Activated CD8-positive, alpha-beta T cell treated with anti-CD3 and anti-CD28 coated beads for 36 hours (primary cell): ENCODE results near the gene SUSD1. TPM values are rescaled to one million over a fixed set of nuclear protein-coding genes. Genes with fewer than 3 reads are reported as not detected.

Experiments used
- ATAC-seq: fragments of 200-7000 bp; cut with Tn5 transposase; one replicate; pipeline ENCODE4 v1.10.0; 2021; ENCODE audit warnings: mild to moderate bottlenecking, moderate library complexity
- CTCF ChIA-PET: fragments of 350-600 bp; sonication (Branson Sonifier 250); formaldehyde crosslinking; loops from one replicate; lab custom pipeline; 2021; ENCODE audit warnings: antibody characterized with exemption; lab: Charles Lee
- POLR2A ChIA-PET: fragments of 350-600 bp; sonication (Branson Sonifier 250); formaldehyde crosslinking; loops from one replicate; lab custom pipeline; 2021; ENCODE audit warnings: antibody characterized with exemption; lab: Charles Lee
- DNase-seq: peaks from one replicate; pipeline ENCODE4 v3.0.0-alpha.2; 2020
- H3K27ac Mint-ChIP-seq: one replicate; pipeline ENCODE4 v1.8.0; 2021; ENCODE audit warnings: mild to moderate bottlenecking, mixed read lengths
- H3K27me3 Mint-ChIP-seq: one replicate; pipeline ENCODE4 v1.8.0; 2021; ENCODE audit warnings: mixed read lengths
- H3K36me3 Mint-ChIP-seq: one replicate; pipeline ENCODE4 v1.8.0; 2021; ENCODE audit warnings: low read depth, mixed read lengths
- H3K4me1 Mint-ChIP-seq: one replicate; pipeline ENCODE4 v1.8.0; 2021; ENCODE audit warnings: low read depth, mixed read lengths
- H3K4me3 Mint-ChIP-seq: one replicate; pipeline ENCODE4 v1.8.0; 2021; ENCODE audit warnings: mild to moderate bottlenecking, moderate library complexity, mixed read lengths
- H3K9me3 Mint-ChIP-seq: one replicate; pipeline ENCODE4 v1.8.0; 2021; ENCODE audit warnings: mixed read lengths
- CTCF ChIP-seq: fragments of 200-600 bp; IDR thresholded peaks from one replicate; pipeline ENCODE4 v1.8.0; 2022; ENCODE audit warnings: antibody characterized with exemption, mild to moderate bottlenecking
- intact Hi-C: fragments of 100-400 bp; cut with micrococcal nuclease; formaldehyde crosslinking; loops from one replicate; pipeline ENCODE4 v1.10.0; 2022
- total RNA-seq, 2 experiments: library from RNA; stranded (reverse); gene quantifications; one replicate each; pipeline ENCODE4 v1.2.3, GENCODE V29; 2021

Gene SUSD1
- total RNA-seq, 2 experiments from 2014 or later, result 3.0 to 3.6 TPM

- no peak for DNase-seq
- ChIA-PET CTCF (interaction anchor here (1.5 to 9.1 kb wide), 4 partner anchors 9 to 325 kb away, joined by 5 to 71 read pairs (median 20); no protein-coding TSS in a partner anchor), POLR2A (no interaction called here)
- intact Hi-C loops, result no loop called here
- no peak overlapping the region for H3K4me3 Mint-ChIP-seq
- H3K9me3 Mint-ChIP-seq, result no peaks in the 10 kb centered on the region
- H3K27me3 Mint-ChIP-seq, result no peaks in the 10 kb centered on the region
- peaks cover 2% of the 10 kb centered on the region for H3K36me3 Mint-ChIP-seq
- no peak for TF ChIP-seq CTCF
- ATAC-seq, result no peak
- H3K27ac Mint-ChIP-seq, result no peak overlapping the region
- H3K4me1 Mint-ChIP-seq, result peaks cover 5% of the 10 kb centered on the region
Observed at GRCh38 chr9:112084907-112085306, 90.2 kb downstream of the SUSD1 start.

- ATAC-seq, result no peak
- ChIA-PET CTCF (interaction anchor here (1.5 to 9.1 kb wide), 4 partner anchors 9 to 325 kb away, joined by 5 to 71 read pairs (median 20); no protein-coding TSS in a partner anchor), POLR2A (no interaction called here)
Observed at GRCh38 chr9:112084334-112084733, 90.8 kb downstream of the SUSD1 start.

GRCh38 chr9:112081918-112082729 is 93.0 kb downstream of the SUSD1 start:
- Mint-ChIP-seq H3K4me1 (peaks cover 6% of the 10 kb centered on the region), H3K27me3 (no peaks in the 10 kb centered on the region)
- intact Hi-C loops, result no loop called here

More at GRCh38 chr9:112084334-112084733, 90.8 kb downstream of the SUSD1 start:
- H3K4me1 Mint-ChIP-seq, result peaks cover 5% of the 10 kb centered on the region
- DNase-seq, result no peak
- no peak overlapping the region for H3K27ac Mint-ChIP-seq
- TF ChIP-seq CTCF, result no peak
- H3K36me3 Mint-ChIP-seq, result peaks cover 2% of the 10 kb centered on the region
- no peaks in the 10 kb centered on the region for H3K9me3 Mint-ChIP-seq
- H3K27me3 Mint-ChIP-seq, result no peaks in the 10 kb centered on the region
- no peak overlapping the region for H3K4me3 Mint-ChIP-seq
- intact Hi-C loops, result no loop called here

GRCh38 chr9:112080831-112081542 is 94.1 kb downstream of the SUSD1 start:
- ChIA-PET CTCF (interaction anchor here (1.3 to 2.8 kb wide), 3 partner anchors 17 to 483 kb away, joined by 3 to 15 read pairs (median 6); no protein-coding TSS in a partner anchor), POLR2A (no interaction called here)
- H3K36me3 Mint-ChIP-seq, result peaks cover 2% of the 10 kb centered on the region
- no peak for TF ChIP-seq CTCF
- H3K4me3 Mint-ChIP-seq, result no peak overlapping the region
- peaks cover 17% of the 10 kb centered on the region for H3K4me1 Mint-ChIP-seq
- ATAC-seq, result no peak
- no peak for DNase-seq
- intact Hi-C loops, result no loop called here
- H3K27ac Mint-ChIP-seq, result no peak overlapping the region
- no peaks in the 10 kb centered on the region for H3K27me3 Mint-ChIP-seq
- no peaks in the 10 kb centered on the region for H3K9me3 Mint-ChIP-seq

More at GRCh38 chr9:112081918-112082729, 93.0 kb downstream of the SUSD1 start:
- Mint-ChIP-seq H3K27ac (no peak overlapping the region), H3K4me3 (no peak overlapping the region), H3K9me3 (no peaks in the 10 kb centered on the region), H3K36me3 (peaks cover 2% of the 10 kb centered on the region)
- ChIA-PET CTCF (interaction anchor here (1.1 to 2.8 kb wide), 5 partner anchors 16 to 484 kb away, joined by 3 to 15 read pairs (median 6); no protein-coding TSS in a partner anchor), POLR2A (interaction anchor here (0.9 kb wide), 1 partner anchor 253 kb away, joined by 3 read pairs; no protein-coding TSS in a partner anchor)
- TF ChIP-seq CTCF, result no peak
- DNase-seq (no peak), ATAC-seq (no peak)
